HG02610 (cell line): Measurements from ENCODE around the gene SLN.

ENCODE experiments used
- ATAC-seq: cut with Tn5 transposase; IDR thresholded peaks from one replicate; pipeline ENCODE4 v1.9.1; 2021; ENCODE audit warnings: mild to moderate bottlenecking, moderate library complexity; ENCODE audit not compliant: unreplicated experiment

SLN gene

DNA sequence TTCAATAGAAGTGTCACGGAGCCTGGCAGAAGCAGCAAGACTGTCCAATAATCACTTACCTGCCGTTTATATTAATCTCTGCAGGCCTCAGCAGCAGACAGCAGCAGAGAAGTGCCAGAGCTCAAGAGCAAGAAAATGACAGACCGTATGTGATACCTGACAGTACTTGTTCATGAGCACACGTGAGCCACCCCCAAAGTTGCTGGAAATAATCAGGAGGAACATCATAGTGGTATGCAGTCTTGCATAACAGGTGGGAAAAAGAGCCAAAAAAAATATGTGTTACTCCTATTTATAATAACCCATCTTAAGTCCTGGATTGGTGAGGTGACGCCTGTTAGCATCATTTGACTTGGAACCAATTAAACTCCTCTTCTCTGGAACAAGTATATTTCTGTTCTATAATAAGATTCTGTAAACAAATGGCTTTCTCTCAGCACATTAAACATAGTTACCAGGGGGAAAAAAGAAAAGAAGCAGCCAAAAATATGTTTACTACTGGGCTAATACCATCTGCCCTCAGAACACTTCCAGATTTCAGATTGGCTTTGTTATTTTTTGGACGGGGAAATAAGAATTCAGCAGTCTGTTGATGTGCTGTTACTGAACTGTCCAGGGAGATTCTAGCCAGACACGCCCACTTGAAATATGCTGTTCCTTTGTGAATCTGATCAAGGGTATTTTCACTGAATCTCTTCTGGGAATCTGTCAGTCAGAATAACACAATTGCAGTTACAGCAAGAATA is 7.9 kb upstream of the SLN start:
- ATAC-seq = no peak

- ATAC-seq = no peak
Observed at GRCh38 chr11:107719073-107719472, 7.2 kb upstream of the SLN start.

DNA sequence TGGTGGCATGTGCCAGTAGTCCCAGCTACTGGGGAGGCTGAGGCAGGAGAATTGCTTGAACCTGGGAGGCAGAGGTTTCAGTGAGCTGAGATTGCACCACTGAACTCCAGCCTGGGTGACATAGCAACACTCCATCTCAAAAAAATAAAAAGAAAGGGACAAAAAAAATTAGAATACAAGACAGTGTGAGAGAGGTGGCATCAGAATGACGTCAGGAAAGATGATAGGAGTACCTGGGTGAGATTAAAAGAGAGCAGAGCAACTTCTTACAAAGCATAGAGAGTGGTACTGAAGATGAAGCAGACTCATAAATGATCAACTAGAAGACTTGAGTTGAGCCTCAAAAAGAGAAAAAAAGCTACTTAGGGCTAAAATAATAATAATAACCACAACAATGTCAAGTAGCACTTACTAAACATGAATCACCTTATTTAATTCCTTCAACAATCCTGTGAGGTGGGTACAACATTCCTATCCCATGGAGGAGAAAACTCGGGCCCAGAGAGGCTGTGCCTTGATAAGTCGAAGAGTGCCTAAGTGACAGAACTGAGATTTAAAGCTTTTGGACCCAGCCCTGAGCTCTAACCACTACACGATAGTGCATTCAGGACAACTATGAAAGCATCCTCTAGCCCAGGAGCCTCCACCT is 5.2 kb upstream of the SLN start:
- no peak for ATAC-seq

DNA sequence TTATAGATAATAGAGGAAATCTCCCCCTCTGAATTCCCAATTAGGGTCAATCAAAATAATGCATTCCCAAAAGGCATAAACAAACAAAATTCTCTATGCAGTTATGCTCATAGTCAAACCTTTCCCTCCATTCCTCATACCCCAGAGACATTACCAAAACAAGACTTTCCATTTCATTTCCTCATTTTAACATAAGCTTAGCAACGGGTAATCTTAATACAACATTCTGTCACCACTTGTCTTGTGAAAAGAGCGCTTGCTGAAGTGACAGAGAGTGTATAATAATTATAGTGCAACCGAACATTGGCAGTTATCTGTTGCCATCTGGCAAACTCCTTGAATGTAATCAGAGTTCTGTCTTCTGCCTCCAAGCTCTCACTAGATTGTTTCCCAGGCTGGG is 1.2 kb upstream of the SLN start:
- ATAC-seq = no peak

- no peak for ATAC-seq
Observed at GRCh38 chr11:107710301-107710700, 1.6 kb downstream of the SLN start.

- ATAC-seq = no peak
Observed at GRCh38 chr11:107708792-107709191, 3.1 kb downstream of the SLN start.

GRCh38 chr11:107707807-107708206 is 4.0 kb downstream of the SLN start:
- ATAC-seq = no peak

- no peak for ATAC-seq
Observed at GRCh38 chr11:107707215-107707671, 4.6 kb downstream of the SLN start.

DNA sequence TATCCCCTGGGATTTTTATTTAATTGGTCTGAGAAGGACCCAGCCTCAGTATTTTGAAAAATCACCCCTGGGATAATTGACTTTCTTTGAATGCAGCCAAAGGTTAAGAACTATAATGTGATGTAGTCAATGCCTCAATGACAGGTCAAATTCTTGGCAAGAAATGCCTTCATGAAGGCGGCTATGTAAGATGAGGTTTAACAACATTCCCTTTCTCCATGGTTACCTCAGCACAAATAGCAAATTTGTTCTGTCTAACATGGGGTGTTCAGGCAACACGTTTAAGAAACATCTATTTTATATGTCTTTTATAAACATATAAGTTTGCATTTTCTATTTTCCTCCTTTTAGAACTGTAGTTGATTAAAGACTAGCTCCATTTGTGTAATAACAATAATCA is 5.3 kb downstream of the SLN start:
- no peak for ATAC-seq

- ATAC-seq = no peak
Observed at GRCh38 chr11:107705027-107705426, 6.8 kb downstream of the SLN start.

DNA sequence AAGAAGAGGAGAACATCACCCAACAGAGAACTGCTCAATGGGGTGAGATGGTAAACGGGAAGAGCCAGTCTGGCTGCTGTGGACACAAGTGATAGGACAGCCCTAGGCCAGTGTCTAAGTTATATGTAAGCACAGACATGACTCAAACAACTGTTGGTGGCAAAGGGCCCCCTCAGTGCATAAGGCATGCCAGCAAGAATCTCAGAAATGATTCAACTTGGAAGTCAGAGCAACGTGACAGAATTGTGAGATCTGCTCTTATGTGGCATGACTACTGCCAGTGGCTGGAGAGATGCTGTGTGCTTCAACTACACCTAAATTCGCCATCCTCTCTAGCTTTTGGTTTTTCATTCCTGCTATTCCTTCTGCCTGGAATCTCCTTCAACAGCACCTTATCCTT is 7.4 kb downstream of the SLN start:
- ATAC-seq = no peak

- ATAC-seq = no peak
Observed at GRCh38 chr11:107702723-107703122, 9.1 kb downstream of the SLN start.

DNA sequence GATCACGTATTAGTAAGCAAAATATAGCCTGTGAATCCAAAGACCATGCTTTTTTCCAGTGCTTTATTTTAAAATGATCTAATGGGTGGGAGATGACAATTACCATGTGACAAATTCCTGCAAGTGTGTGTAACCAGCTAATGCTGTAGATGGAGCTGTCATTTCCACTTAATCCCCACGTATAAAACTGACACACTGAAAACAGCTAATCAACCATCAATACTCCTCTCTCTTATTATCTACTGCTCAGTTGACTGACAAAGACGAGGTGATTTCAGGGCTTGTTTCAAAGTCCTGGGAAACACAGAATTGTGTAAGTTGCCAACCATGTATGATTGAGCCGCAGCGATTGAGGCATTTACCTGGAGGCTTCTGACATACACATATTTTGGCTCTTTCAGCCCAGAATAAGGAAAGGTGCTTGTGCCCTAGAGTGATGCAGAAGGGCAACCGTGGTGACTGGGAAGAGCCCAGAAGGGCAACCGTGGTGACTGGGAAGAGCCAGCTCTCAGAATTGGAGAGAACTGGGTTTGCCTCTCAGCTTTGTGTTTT is 9.7 kb downstream of the SLN start:
- no peak for ATAC-seq

DNA sequence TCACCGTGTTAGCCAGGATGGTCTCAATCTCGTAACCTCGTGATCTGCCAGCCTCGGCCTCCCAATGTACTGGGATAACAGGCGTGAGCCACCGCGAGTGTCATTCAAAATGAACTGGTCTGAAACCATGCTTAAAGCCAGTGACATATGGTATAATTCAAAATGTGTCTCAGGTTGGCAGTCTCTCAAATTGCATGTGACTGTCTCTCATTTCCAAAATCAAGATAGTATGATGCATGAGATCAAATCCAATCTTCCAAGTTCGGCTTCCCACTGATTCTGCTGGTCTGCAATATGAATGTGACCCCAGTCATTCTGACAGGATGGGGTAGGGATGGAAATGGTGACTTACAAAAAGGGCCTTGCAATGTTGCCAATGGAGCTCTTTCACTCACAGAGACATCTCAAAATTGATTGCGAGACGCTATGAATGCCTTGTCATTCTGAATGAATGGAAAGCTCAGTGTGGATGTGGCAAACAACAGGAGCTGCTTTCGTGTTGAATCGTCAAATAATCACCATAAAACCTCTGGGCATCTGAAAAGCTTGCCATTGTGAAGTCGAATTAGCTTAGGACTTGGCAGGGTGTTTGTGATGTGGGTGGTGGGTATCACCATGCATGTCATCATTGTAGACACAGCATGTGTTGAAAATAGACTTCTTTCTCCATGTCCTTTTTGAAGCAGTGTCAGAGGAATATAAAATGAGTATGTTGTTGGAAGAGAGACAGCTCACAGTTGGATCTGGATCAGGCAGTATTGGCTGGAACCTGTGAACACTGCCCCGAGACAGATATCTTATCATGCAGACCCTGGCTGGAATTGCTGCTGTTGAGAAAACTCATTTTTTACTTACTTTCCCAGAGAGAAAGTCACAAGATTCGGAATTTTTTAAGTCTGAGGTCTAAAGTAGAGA is 12.2 kb downstream of the SLN start:
- ATAC-seq = no peak

GRCh38 chr11:107697291-107697690 is 14.6 kb downstream of the SLN start:
- no peak for ATAC-seq

DNA sequence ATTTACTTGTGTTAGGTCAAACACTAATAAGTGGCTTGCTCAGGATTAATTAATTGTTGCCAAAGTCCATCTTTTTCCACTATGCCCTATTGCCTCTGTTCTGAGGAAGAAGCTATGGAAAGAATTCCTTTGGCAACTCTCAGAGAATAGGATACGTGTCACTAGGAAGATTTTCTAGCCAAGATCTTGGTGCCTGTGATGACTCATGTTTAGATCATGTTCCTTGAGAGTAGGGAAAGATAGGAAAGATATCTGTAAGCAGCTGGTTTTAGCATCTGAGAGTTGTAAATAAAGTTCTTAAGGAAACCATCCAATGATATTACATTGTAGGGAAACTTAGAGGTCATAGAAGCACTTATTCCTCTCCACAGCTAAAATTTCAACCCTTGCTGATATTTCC is 15.7 kb downstream of the SLN start:
- ATAC-seq = no peak

GRCh38 chr11:107695446-107695845 is 16.4 kb downstream of the SLN start:
- no peak for ATAC-seq

DNA sequence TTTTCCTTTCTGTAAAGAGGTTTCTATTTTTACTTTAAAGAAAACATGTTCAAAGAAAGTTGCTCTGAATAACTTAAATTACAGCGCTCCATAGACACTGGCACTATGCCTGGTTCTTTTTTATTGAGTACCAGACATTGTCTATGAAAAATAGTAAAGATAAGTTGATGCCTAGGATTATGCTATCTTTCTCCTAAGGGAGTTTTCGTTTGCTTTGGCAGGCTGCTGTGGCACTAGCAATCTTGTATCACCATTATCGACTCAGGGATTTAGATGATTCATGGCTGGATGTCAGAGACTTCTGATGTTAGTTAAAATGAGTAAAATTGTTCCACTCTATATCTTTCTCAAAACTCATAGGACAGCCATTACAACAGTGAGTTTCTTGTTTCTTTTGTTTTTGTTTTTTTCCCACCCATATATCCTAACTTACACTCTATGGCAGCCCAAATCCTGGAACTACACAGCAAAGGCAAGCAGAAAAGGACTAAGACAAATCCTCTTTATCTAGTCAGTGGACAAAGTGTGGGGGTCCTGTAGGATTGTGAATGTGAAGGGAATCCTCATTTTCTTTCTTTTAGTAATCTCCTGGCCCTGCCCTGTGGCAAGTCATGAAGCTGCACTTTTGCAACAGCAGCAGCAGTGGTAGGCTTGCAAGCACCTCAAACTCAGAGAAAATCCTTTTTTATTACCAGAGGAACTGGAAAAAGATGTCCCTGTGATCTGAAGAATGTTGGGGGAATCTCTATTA is 20.7 kb downstream of the SLN start:
- ATAC-seq = no peak

- peak; percentile 68 for ATAC-seq
Observed at GRCh38 chr11:107689317-107690202, 22.3 kb downstream of the SLN start.
